ENCODE data around the gene ST3GAL6.

DNA sequence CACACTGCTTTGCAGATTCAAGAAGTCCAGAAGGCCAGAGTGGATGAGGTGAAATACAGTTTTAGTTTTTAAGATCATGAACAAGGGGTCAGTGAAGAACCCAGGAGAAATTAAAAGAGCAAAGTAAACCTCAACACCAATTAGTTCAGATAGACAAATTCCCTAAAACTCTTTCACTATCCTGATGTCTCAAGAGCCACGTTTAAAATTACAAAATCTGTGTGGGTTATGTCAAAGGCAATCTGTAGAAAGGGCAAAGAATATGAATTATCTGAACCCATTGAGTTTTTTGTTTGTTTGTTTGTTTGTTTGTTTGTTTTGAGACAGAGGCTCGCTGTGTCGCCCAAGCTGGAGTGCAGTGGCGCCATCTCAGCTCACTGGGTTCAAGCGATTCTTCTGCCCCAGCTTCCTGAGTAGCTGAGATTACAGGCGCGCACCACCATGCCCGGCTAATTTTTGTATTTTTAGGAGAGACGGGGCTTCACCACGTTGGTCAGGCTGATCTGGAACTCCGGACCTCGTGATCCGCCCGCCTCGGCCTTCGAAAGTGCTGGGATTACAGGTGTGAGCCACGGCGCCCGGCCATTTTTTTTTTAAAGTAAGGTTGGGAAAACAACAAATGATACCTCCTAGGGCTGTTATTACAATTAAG lies 32.1 kb upstream of the ST3GAL6 start:
- TF ChIP-seq ZFP62 (CRISPR knock-in tag; IDR thresholded peaks at IDR 0.05) (no peak), ZNF235 (CRISPR knock-in tag; IDR thresholded peaks at IDR 0.05; ENCODE audit: borderline replicate concordance) (no peak)
- TF ChIP-seq, protein P1, sequence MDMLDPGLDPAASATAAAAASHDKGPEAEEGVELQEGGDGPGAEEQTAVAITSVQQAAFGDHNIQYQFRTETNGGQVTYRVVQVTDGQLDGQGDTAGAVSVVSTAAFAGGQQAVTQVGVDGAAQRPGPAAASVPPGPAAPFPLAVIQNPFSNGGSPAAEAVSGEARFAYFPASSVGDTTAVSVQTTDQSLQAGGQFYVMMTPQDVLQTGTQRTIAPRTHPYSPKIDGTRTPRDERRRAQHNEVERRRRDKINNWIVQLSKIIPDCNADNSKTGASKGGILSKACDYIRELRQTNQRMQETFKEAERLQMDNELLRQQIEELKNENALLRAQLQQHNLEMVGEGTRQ (IDR thresholded peaks at IDR 0.05; ENCODE audit: low read depth, low read length), result no peak
- TF ChIP-seq, protein P1 (CRISPR knock-in tag; IDR thresholded peaks at IDR 0.05; ENCODE audit: borderline replicate concordance), result no peak
